ENCODE data around the gene SPPL2B.
"Not testable (repeated sequence)": the region's sequence is repeated elsewhere in the genome, so short reads cannot be mapped to it uniquely, and the experiment has no call there.

Gene SPPL2B, protein sequence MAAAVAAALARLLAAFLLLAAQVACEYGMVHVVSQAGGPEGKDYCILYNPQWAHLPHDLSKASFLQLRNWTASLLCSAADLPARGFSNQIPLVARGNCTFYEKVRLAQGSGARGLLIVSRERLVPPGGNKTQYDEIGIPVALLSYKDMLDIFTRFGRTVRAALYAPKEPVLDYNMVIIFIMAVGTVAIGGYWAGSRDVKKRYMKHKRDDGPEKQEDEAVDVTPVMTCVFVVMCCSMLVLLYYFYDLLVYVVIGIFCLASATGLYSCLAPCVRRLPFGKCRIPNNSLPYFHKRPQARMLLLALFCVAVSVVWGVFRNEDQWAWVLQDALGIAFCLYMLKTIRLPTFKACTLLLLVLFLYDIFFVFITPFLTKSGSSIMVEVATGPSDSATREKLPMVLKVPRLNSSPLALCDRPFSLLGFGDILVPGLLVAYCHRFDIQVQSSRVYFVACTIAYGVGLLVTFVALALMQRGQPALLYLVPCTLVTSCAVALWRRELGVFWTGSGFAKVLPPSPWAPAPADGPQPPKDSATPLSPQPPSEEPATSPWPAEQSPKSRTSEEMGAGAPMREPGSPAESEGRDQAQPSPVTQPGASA

DNA sequence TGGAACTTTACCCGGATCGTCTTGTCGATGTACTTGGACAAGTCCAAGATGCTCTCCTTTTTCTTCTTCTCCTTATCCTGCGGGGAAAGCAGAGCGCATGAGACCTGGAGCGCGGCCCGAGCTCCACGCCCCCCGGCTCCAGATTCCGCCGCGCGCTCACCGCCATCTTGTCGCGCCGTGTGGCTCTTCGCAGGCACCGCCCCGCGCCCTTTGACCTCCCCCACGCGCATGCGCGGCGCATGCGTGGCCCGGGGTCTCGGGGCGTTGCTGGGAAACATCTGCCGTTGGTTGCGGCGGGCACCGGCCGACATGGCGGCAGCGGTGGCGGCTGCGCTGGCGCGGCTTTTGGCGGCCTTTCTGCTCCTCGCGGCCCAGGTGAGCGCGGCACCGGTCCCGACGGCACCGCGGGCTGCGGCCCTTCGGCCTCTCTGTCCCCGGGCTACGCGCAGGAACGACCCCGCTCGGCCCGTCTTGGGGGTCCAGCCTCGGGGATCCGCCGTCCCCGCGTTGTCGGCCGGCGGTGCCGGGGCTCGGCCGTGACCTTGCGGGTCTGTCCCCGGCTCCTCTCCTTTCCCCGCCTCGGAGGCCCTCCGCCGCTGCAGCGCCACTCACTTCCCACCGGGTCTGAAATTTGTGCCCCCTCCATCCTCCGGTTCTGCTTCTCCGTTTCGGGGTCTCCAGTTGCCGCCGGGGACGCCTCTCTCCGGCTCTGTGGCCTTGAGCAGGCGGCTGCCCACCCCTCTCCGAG is at the start of gene SPPL2B, which contains the start of gene LSM7:
Gene SPPL2B (plus strand): TSS at position 284 of the 748 bp plus-strand sequence. CDS start 26 bp downstream, at position 310.
Gene LSM7 (minus strand): TSS at position 186 of the 748 bp plus-strand sequence. CDS start 20 bp downstream, at position 166.
- DNase-seq (ENCODE audit: low spot score), result peak; percentile 84

GRCh38 chr19:2280633-2281264 is 47.7 kb upstream of the SPPL2B start:
- DNase-seq (ENCODE audit: low spot score), result no peak

DNA sequence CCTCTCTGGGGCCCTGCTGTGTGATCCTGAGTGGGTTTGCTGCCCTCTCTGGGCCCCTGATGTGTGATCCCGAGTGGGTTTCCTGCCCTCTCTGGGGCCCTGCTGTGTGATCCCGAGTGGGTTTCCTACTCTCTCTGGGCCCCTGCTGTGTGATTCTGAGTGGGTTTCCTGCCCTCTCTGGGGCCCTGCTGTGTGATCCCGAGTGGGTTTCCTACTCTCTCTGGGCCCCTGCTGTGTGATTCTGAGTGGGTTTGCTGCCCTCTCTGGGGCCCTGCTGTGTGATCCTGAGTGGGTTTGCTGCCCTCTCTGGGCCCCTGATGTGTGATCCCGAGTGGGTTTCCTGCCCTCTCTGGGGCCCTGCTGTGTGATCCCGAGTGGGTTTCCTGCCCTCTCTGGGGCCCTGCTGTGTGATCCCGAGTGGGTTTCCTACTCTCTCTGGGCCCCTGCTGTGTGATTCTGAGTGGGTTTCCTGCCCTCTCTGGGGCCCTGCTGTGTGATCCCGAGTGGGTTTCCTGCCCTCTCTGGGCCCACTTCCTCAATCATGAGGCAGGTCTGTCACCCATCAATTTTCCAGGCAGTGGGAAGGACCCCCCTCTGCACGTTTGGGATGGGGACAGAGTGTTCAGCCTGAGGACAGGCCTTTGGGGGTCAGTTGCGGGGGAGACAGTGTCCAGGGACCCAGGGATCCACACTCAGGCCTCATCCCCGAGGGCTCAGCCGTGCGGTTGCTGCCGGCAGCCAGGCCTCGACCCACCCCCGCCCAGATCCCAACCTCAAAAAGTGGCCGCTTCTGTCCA is 47.0 kb upstream of the SPPL2B start:
- DNase-seq (ENCODE audit: low spot score), result not testable (repeated sequence)

DNA sequence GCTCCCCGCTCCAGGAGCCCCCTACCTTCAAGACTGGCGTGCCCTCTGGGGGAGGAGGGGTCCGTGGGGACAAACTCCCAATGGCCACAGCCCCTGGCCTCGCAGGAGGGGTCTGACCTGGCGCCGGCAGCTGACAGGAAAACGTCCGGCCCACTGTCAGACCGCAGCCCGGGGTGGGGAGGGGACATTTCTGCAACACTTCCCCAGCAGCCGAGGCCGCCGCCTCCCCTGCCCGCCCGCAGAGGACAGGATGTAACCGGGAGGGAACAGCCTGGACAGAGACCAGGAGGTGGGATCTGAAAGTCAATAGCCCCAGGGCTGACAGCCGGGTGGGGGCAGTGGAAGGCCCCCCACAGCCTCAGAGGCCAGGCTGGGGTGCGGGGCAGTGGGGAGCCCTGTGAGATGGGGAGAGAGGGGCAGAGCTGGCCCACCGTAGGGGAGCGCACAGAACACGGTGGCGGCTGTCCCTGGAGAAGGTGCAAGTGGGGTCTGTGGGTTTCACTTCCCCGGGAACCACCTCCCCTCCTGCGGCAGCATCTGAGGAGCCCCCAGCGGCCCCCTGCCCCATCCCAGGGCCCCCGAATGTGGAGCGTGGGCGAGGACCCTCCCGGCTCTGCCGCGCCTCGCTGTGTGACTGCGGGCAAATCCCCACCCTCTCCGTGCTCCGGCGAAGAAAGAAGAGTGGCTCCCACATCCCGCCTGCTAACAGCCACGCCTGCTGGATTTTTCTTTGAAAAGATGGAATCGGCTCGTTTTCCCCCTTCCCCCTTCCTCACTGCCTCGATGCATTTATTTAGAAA is 46.2 kb upstream of the SPPL2B start, which contains the start of gene PEAK3:
Gene PEAK3 (minus strand): TSS at position 114 of the 800 bp plus-strand sequence. CDS start 1,244 bp downstream, outside the sequence.
- DNase-seq (ENCODE audit: low spot score), result no peak

DNA sequence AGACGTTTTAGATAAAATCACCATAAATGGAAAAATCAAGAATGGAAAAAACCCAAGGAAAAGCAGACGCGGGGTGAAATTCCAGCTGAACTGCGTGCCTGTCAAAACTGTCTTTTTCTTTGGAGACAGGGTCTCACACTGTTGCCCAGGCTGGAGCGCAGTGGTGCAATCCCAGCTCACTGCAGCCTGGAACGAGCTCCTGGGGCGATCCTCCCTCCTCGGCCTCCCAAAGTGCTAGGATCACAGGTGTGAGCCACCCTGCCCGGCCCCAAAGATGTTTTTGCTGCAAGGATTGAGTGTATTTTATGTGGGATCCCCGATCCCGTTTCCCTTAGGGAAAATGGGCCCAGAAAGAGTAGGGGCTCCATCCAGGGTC is 45.6 kb upstream of the SPPL2B start:
- no peak for DNase-seq (ENCODE audit: low spot score)

DNA sequence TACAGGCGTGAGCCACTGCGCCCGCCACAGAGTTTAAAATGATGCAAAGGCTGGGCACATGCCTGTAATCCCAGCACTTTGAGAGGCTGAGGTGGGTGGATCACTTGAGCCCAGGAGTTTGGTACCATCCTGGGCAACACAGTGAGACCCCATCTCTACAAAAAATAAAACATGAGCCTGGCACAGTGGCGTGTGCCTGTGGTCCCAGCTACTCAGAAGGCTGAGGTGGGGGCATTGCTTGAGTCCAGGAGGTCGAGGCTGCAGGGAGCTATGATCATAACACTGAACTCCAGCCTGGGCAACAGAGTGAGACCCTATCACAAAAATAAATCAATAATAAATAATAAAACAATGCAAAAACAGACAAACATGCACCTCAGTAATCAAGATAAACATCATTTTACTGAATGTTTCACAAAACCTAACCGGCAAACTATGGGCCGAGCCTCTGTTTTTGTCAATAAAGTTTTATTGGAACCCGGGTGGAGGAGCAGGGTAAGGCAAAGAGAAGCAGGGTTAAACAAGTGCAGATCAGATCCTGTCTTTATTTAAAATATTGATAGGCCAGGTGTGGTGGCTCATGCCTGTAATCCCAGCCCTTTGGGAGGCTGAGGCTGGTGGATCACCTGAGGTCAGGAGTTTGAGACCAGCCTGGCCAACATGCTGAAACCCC is 44.5 kb upstream of the SPPL2B start:
- no peak for DNase-seq (ENCODE audit: low spot score)

DNA sequence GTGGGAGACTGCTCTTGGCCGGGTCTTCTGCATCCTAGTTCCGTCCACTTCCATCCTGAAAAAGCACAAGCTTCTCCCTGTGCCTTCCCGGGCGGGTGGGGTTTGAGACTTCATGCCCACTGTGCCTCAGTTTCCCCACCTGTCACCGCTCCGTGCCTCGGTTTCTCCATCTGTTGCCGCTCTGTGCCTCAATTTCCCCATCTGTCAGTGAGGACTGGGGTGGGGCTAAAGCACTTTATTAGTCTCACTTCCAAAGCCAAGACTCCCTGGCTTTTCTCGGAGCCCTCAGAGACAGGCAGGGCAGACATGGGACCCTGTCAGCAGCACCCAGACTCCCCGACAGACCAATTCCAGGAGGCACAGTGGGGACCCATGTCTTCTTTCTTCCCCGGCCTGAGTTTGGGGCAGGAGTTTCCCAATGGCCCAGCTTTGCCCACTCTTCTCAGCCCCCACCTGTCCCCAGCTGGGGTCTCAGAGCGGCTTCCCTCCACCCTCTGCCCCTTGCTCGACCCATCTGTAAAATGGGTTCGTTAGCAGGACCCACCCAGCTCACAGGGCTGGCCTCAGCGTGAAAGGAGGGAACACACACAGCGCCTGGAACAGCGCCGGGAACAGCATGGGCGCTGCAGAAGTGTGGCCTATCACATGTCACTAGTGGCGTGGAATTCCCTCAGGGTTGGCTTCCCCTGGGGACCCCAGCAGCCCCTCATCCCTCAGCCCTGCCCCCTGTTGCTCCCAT is 41.9 kb upstream of the SPPL2B start:
- DNase-seq (ENCODE audit: low spot score), result no peak

- DNase-seq (ENCODE audit: low spot score), result no peak
Measured at GRCh38 chr19:2287585-2288337, 40.7 kb upstream of the SPPL2B start.

DNA sequence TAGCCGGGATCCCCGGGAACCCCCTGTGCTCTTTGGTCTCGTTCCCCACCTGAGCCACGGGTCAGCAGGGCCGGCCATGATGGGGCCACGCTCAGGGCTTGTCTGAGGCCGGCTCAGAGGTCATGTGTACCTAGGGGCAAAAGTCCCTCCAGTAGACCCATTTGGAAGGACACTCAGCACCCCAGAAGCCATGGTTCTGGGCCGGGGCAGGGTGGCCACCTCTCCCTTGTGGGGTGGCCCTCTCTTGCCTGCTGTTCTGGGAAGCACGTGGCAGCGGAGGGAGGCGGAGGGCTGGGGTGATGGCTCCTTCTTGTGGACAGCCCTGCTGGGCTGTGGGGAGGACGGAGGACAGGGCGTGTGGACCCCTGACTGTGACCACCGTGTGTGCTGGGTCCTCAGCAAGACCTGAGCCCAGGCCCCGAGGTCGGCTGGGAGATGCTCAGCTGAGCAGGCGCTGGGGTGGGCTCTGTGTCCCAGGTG is 40.1 kb upstream of the SPPL2B start:
- DNase-seq (ENCODE audit: low spot score), result no peak

GRCh38 chr19:2288818-2289713 is 39.4 kb upstream of the SPPL2B start:
- no peak for DNase-seq (ENCODE audit: low spot score)

DNA sequence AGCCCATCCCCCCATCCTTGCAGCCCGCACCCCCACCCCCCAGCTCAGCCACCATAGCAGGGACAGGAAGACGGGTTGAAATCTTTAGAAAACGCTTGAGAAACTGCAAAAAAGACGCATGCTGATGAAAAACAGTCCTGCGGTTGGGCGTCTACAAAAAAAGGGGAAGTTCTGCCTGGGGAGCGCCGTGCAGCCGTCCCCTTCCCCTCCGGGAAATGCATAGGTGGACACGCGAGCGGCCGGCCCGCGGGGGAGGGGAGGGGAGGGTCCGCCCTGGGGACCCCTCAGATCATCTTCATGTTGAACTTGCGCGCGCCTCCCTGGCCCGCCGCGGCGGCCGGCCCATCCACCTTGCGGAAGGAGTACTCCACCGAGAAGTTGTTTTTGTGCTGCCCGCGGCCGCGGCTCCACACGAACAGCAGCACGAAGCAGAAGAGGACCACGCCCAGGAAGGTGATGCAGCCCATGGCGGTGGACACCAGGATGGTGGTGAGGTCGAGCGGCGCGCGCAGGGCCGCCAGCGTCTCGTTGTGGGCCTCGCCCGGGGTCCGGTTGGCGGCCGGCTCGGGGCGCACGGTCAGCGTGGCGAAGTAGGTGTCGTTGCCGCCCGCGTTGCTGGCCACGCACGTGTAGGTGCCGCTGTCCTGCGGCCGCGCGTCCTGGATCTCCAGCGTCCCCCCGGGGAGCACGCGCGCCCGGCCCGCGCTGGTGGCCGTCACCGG is 38.6 kb upstream of the SPPL2B start:
- no peak for DNase-seq (ENCODE audit: low spot score)

- no peak for DNase-seq (ENCODE audit: low spot score)
Measured at GRCh38 chr19:2290441-2291184, 37.9 kb upstream of the SPPL2B start.

- DNase-seq (ENCODE audit: low spot score), result no peak
Measured at GRCh38 chr19:2291185-2291751, 37.2 kb upstream of the SPPL2B start.

GRCh38 chr19:2294687-2295335 is 33.7 kb upstream of the SPPL2B start:
- DNase-seq (ENCODE audit: low spot score), result peak; percentile 78

DNA sequence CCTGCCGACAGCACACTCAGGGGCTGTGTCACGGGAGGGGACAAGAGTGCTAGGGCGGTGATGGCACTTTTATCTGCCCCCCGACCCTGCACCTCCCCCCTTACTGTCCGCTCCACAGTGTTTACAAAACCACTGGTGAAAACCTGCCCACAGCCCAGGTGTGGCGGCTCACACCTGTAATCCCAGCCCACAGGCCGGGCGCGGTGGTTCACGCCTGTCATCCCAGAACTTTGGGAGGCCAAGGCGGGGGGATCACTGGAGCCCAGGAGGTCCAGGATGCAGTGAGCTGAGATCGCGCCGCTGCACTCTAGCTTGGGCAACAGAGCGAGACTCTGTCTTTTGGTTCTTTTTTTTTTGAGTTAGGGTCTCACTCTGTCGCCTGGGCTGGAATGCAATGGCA is 32.3 kb upstream of the SPPL2B start:
- no peak for DNase-seq (ENCODE audit: low spot score)
